DOHH2 (cell line): ENCODE results near the gene CA7.

Experiments used
- EZH2phosphoT487 ChIP-seq: fragments of 200-600 bp; sonication (generic); IDR thresholded peaks from 2 replicates; pipeline ENCODE4 v1.6.1; 2017; ENCODE audit warnings: borderline replicate concordance, mild to moderate bottlenecking, antibody characterized with exemption, low read length, moderate library complexity, mixed read lengths
- TF ChIP-seq, protein P1 (sequence below): fragments of 200-600 bp; sonication (generic); IDR thresholded peaks from one replicate; pipeline ENCODE4 v1.5.1; 2014; ENCODE audit warnings: antibody characterized with exemption, mild to moderate bottlenecking, low read depth, low read length; ENCODE audit not compliant: poor library complexity, severe bottlenecking

DNA sequence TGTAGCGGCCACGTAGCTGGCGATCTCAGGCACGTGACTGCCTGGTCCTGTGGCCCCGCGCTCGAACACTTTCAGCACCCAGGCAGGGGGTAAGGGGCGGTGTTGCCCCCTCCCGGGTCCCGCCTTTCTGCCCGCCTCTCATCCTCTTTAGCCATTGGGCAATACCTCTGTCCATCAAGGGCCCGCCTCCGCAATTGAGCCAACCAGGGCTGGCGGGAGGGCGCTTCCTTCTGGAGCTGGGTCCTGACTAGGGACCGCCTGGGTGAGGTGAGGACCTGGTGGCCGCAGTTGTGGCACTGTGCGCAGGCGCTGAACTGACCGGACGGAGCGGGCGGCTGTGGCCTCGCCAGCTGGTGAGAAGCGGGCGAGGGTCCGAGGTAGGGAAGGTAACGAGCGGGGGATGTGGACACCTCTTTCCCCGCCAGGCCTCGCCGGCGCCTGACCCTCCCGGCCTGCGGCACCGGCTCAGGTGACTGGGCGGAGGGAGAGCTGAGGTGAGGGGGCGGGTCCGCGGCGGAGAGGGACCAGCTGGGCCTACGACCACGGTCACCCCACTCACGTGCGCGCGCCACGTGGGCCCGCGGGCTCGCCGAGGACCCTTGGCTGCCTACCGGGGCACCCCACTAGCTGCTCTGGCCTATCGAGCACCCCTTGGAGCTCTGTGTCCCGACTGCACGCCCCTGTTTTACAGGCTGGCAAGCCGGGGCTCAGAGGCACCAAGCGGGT is 36.2 kb downstream of the CA7 start, which contains the start of gene PDP2:
- TF ChIP-seq, protein P1, sequence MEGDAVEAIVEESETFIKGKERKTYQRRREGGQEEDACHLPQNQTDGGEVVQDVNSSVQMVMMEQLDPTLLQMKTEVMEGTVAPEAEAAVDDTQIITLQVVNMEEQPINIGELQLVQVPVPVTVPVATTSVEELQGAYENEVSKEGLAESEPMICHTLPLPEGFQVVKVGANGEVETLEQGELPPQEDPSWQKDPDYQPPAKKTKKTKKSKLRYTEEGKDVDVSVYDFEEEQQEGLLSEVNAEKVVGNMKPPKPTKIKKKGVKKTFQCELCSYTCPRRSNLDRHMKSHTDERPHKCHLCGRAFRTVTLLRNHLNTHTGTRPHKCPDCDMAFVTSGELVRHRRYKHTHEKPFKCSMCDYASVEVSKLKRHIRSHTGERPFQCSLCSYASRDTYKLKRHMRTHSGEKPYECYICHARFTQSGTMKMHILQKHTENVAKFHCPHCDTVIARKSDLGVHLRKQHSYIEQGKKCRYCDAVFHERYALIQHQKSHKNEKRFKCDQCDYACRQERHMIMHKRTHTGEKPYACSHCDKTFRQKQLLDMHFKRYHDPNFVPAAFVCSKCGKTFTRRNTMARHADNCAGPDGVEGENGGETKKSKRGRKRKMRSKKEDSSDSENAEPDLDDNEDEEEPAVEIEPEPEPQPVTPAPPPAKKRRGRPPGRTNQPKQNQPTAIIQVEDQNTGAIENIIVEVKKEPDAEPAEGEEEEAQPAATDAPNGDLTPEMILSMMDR, result no peak
- TF ChIP-seq EZH2phosphoT487, result no peak
